ENCODE data around the gene EXOC6B.

DNA sequence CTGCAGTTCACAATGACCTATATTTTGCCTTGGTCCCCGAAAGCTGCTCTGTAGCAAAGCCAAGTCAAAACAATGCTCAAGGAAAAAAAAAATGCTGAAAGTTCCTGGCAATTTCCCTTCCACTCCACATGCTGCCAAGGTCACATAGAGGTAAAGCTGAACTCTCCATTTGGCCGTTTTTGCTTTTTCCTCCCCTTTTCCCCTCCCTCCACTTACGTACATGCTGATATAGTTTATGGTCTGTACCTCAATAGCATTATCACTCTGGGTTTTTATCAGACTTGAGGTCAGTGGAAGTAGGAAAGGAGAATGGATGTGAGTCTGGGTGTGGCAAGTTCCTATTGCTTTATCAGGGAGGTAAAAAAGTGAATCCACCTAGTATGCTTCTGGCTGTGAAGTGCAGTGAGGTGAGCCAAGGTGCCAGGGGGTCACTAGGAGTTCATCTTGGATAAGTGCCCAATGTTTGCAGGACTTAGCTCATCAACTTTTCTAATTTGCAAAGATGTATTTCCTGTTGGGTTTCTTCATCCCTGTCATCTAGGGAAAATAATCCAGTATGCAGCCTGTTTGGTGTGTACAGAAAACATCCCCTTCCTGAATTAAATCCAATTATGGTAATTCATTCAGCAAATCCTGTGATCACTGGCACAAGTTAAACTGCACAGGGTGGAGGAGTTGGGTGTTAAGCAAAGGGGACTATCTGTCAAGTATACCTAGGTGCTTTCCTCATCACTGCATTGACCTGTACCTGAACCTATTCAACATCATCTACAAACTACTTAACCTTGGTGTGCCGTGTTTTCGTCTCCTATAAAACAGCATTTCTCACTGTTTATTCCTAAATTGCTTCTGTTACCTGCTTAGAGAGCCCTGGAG, 553.8 kb downstream of the EXOC6B start:
- TF ChIP-seq CTCF (IDR thresholded peaks at IDR 0.05 in 2 of 3, conservative IDR thresholded peaks at IDR 0.05 in 1 of 3; ENCODE audit: control insufficient read depth in 2 of 3, extremely low read depth in 1 of 3, insufficient read depth in 1 of 3, low read depth in 3 of 3, low read length in 3 of 3) (no peak), SRF (IDR thresholded peaks at IDR 0.05; ENCODE audit: low read depth in 2 of 2, low read length in 2 of 2) (no peak), BMI1 (IDR thresholded peaks at IDR 0.05; ENCODE audit: borderline replicate concordance) (no peak), FOXK2 (IDR thresholded peaks at IDR 0.05) (no peak)

All from GM12878 (cell line).